Lung (tissue), 12 donors: ENCODE measurements around the gene PKNOX1. TPM values are rescaled to one million over a fixed set of nuclear protein-coding genes. Genes with fewer than 3 reads are reported as not detected.
"Not testable (repeated sequence)": the region's sequence is repeated elsewhere in the genome, so short reads cannot be mapped to it uniquely, and the experiment has no call there.

ENCODE experiments used
- ATAC-seq: fragments of 200-7000 bp; cut with Tn5 transposase; one replicate; pipeline ENCODE4 v1.9.1; 2020; ENCODE audit warnings: moderate number of reproducible peaks; ENCODE audit not compliant: insufficient read depth, low FRiP score
- DNase-seq, 3 donors: peaks; one replicate each; pipeline ENCODE4 v3.0.0-alpha.2; 2013 to 2017
- H3K27ac ChIP-seq, 2 donors: one replicate each; pipeline ENCODE4 v1.5.1; 2013; ENCODE audit warnings: mild to moderate bottlenecking in 2 of 2, moderate library complexity in 2 of 2, control low read depth in 1 of 2, inconsistent platforms in 1 of 2, low read depth in 1 of 2, low read length in 1 of 2
- H3K27me3 ChIP-seq, 3 donors: one replicate each; pipeline ENCODE4 v1.5.1; 2013; ENCODE audit warnings: low read length in 2 of 3; ENCODE audit not compliant: control insufficient read depth in 3 of 3, insufficient read depth in 3 of 3
- H3K36me3 ChIP-seq, 4 donors: one replicate each; pipeline ENCODE4 v1.5.1; 2013; ENCODE audit warnings: low read length in 4 of 4, mild to moderate bottlenecking in 1 of 4, moderate library complexity in 1 of 4; ENCODE audit not compliant: control insufficient read depth in 4 of 4, insufficient read depth in 4 of 4
- H3K4me1 ChIP-seq, 5 donors: one replicate each; pipeline ENCODE4 v1.5.1; 2013; ENCODE audit warnings: low read length in 5 of 5, mild to moderate bottlenecking in 2 of 5, moderate library complexity in 1 of 5; ENCODE audit not compliant: control insufficient read depth in 5 of 5, insufficient read depth in 5 of 5
- H3K4me3 ChIP-seq: one replicate; pipeline ENCODE4 v1.5.1; 2013; ENCODE audit warnings: mild to moderate bottlenecking, control low read depth, moderate library complexity
- H3K9ac ChIP-seq, 2 donors: one replicate each; pipeline ENCODE4 v1.5.1; 2013; ENCODE audit warnings: low read length in 2 of 2, control low read depth in 1 of 2; ENCODE audit not compliant: insufficient read depth in 1 of 2
- H3K9me3 ChIP-seq, 4 donors: one replicate each; pipeline ENCODE4 v1.5.1; 2013; ENCODE audit warnings: low read length in 3 of 4, mild to moderate bottlenecking in 1 of 4, moderate library complexity in 1 of 4; ENCODE audit not compliant: control insufficient read depth in 4 of 4, insufficient read depth in 3 of 4
- CTCF ChIP-seq: IDR thresholded peaks from 2 replicates; pipeline ENCODE4 v1.5.1; 2012; ENCODE audit warnings: mild to moderate bottlenecking; ENCODE audit errors: control extremely low read depth, extremely low read depth
- WGBS, 2 donors: extraction: QIAGEN DNeasy Blood & Tissue Kit; methylation state at CpG; one replicate each; pipeline ENCODE4 v1.1.7; 2013; 5-methylcytosine and 5-hydroxymethylcytosine counted together
- polyA plus RNA-seq, 2 donors: library from polyadenylated mRNA; stranded (reverse); fragments of 200-250 nt; gene quantifications; one replicate each; pipeline ENCODE4 v1.2.1, GENCODE V29; 2013
- total RNA-seq, 2 donors: library from RNA; depleted of rRNA in 1 of 2; stranded (reverse); fragments of >200 nt in 1 of 2; gene quantifications; one replicate each; pipeline ENCODE4 v1.2.1, GENCODE V29; 2014 to 2021
- donor health status: control.
- donor health status: control.
- donor health status: Bipolar disorder and iron deficiency.
- donor health status: healthy.
- donor health status: DM: yes; HTN: yes; CAD: no.

The PKNOX1 gene
- total and polyA plus RNA-seq, 4 donors: 9.6 to 40.4 (median 14.2) TPM

GRCh38 chr21:43000041-43000440 lies 25.7 kb downstream of the PKNOX1 start:
- not testable (repeated sequence) for H3K9ac ChIP-seq, H3K4me3 ChIP-seq, H3K4me1 ChIP-seq, ATAC-seq, H3K9me3 ChIP-seq, H3K27me3 ChIP-seq, DNase-seq, H3K36me3 ChIP-seq, H3K27ac ChIP-seq
- WGBS, 2 donors: 99 to 100% methylated on average over 2 of the region's 2 CpGs

GRCh38 chr21:43001316-43001715 lies 27.0 kb downstream of the PKNOX1 start:
- peaks cover 0 to 4% (median under 1%) of the 10 kb centered on the region in 4 donors for H3K9me3 ChIP-seq
- peaks cover 0 to 7% (median 3%) of the 10 kb centered on the region in 5 donors for H3K4me1 ChIP-seq
- no peak overlapping the region for H3K4me3 ChIP-seq
- no peak overlapping the region for H3K27ac ChIP-seq
- H3K9ac ChIP-seq: no peak overlapping the region
- DNase-seq: no peak
- no peaks in the 10 kb centered on the region for H3K27me3 ChIP-seq
- no peak for TF ChIP-seq CTCF
- H3K36me3 ChIP-seq: peaks cover 0 to 9% (median 5%) of the 10 kb centered on the region in 4 donors
- WGBS, 2 donors: 63 to 64% methylated on average over 4 of the region's 4 CpGs
- no peak for ATAC-seq

GRCh38 chr21:43004926-43005325 lies 30.6 kb downstream of the PKNOX1 start:
- WGBS, 2 donors: 83 to 84% methylated on average over 8 of the region's 8 CpGs
- no peak overlapping the region for H3K9ac ChIP-seq
- no peak for ATAC-seq
- H3K9me3 ChIP-seq: no peaks in the 10 kb centered on the region
- H3K36me3 ChIP-seq: peaks cover 0 to 22% (median 15%) of the 10 kb centered on the region in 4 donors
- TF ChIP-seq CTCF: no peak
- no peak overlapping the region for H3K27ac ChIP-seq
- peaks cover 0 to 19% (median 5%) of the 10 kb centered on the region in 5 donors for H3K4me1 ChIP-seq
- H3K4me3 ChIP-seq: no peak overlapping the region
- no peaks in the 10 kb centered on the region for H3K27me3 ChIP-seq
- no peak for DNase-seq

- Histone ChIP-seq H3K4me3 (no peak overlapping the region), H3K27me3 (no peaks in the 10 kb centered on the region), H3K36me3 (peaks cover 2 to 22% (median 15%) of the 10 kb centered on the region in 4 donors), H3K27ac (no peak overlapping the region), H3K4me1 (peaks cover 0 to 19% (median 5%) of the 10 kb centered on the region in 5 donors), H3K9me3 (no peaks in the 10 kb centered on the region), H3K9ac (no peak overlapping the region)
- WGBS, 2 donors: 83 to 86% methylated on average over 9 of the region's 9 CpGs
- no peak for ATAC-seq
- no peak for DNase-seq
- TF ChIP-seq CTCF: no peak
Observed at GRCh38 chr21:43005635-43006034, 31.3 kb downstream of the PKNOX1 start.

- not testable (repeated sequence) for H3K27ac ChIP-seq, H3K27me3 ChIP-seq, H3K9me3 ChIP-seq, ATAC-seq, H3K4me3 ChIP-seq
- Histone ChIP-seq H3K36me3 (peaks cover 2 to 24% (median 16%) of the 10 kb centered on the region in 4 donors), H3K9ac (peak overlapping the region in 1 of 2 donors; percentile 73), H3K4me1 (peaks cover 0 to 15% (median 5%) of the 10 kb centered on the region in 5 donors)
- WGBS, 2 donors: 75 to 79% methylated on average over 14 of the region's 14 CpGs
- DNase-seq: peak; percentile 37 to 71 (median 51)
Observed at GRCh38 chr21:43006051-43006873, 31.9 kb downstream of the PKNOX1 start.
